ENCODE measurements around the gene COL4A6.
"Not testable (repeated sequence)": the region's sequence is repeated elsewhere in the genome, so short reads cannot be mapped to it uniquely, and the experiment has no call there.

The COL4A6 gene

DNA sequence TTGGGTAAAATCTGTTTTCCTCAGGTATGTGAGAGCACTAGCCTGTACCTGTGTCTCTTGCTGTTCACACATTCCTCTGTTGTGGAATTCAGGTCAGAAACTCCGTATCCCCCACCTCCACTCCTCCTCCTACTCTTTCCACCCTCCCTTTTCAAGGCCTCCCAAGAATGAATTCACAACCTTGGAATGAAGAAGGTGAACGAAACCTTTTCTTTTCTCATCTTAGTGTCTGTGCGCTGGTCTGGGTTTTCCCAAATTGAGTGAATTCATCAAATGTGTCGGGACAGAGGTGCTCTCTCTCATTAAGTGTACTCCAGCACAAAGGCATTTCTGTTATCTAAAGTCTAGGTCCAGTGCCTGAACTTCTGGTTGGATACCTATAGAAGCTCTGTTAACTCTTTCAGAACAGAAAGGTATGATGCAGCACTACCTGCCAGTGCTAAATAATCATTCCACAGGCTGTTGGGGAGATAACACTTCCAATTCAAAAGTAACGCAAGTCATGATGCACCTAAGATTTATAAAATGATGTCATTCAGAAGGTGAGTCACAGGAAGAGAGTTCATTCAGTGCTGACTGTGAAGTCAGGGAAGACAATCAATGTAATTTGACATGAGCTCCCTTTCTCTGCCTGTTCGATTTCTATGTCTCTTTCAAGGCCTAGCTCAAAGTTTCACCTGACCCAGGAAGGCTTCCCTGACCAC is 41.9 kb downstream of the COL4A6 start:
- H3K9me3 ChIP-seq (ENCODE audit: control insufficient read depth, insufficient read depth, low read length) = no peaks in the 10 kb centered on the region
- H3K4me2 ChIP-seq (ENCODE audit: low read length) = no peak overlapping the region
- no peaks in the 10 kb centered on the region for H3K9me2 ChIP-seq (replicated peaks; ENCODE audit: control insufficient read depth, low read length)
- H3K36me3 ChIP-seq (ENCODE audit: control insufficient read depth, low read length) = no peaks in the 10 kb centered on the region
- no peak overlapping the region for H3K4me3 ChIP-seq (ENCODE audit: low read length)
- H3K79me2 ChIP-seq (ENCODE audit: control insufficient read depth, low read length) = no peaks in the 10 kb centered on the region
- H3F3A ChIP-seq (ENCODE audit: control insufficient read depth, insufficient read depth) = no peaks in the 10 kb centered on the region
- H4K20me1 ChIP-seq (ENCODE audit: control insufficient read depth, insufficient read depth, low read depth, low read length) = no peaks in the 10 kb centered on the region
- TF ChIP-seq EZH2phosphoT487 (IDR thresholded peaks at IDR 0.05; ENCODE audit: borderline replicate concordance, low read length) (no peak), CTCF (IDR thresholded peaks at IDR 0.05; ENCODE audit: low read depth, low read length, poor library complexity, severe bottlenecking) (no peak)
- no peaks in the 10 kb centered on the region for H3K27me3 ChIP-seq (ENCODE audit: control insufficient read depth, low read length)
- H3K27ac ChIP-seq (ENCODE audit: low read depth, low read length) = no peak overlapping the region
- H3K4me1 ChIP-seq (ENCODE audit: control insufficient read depth, low read length) = no peaks in the 10 kb centered on the region

GRCh38 chrX:108390976-108391717 is 47.1 kb downstream of the COL4A6 start:
- H3K36me3 ChIP-seq (ENCODE audit: control insufficient read depth, low read length); H3K4me1 ChIP-seq (ENCODE audit: control insufficient read depth, low read length); H3K27me3 ChIP-seq (ENCODE audit: control insufficient read depth, low read length); H4K20me1 ChIP-seq (ENCODE audit: control insufficient read depth, insufficient read depth, low read depth, low read length); H3K27ac ChIP-seq (ENCODE audit: low read depth, low read length); H3K4me3 ChIP-seq (ENCODE audit: low read length); H3K79me2 ChIP-seq (ENCODE audit: control insufficient read depth, low read length); H3F3A ChIP-seq (ENCODE audit: control insufficient read depth, insufficient read depth); H3K9me2 ChIP-seq (replicated peaks; ENCODE audit: control insufficient read depth, low read length); H3K4me2 ChIP-seq (ENCODE audit: low read length); H3K9me3 ChIP-seq (ENCODE audit: control insufficient read depth, insufficient read depth, low read length): not testable (repeated sequence)

- H3K9me3 ChIP-seq (ENCODE audit: control insufficient read depth, insufficient read depth, low read length) = no peaks in the 10 kb centered on the region
These were observed 53.4 kb downstream of the COL4A6 start for GRCh38 chrX:108384783-108385182.

More at GRCh38 chrX:108384783-108385182, 53.4 kb downstream of the COL4A6 start:
- Histone ChIP-seq H3F3A (ENCODE audit: control insufficient read depth, insufficient read depth) (no peaks in the 10 kb centered on the region), H3K4me1 (ENCODE audit: control insufficient read depth, low read length) (no peaks in the 10 kb centered on the region), H3K4me3 (ENCODE audit: low read length) (no peak overlapping the region), H3K79me2 (ENCODE audit: control insufficient read depth, low read length) (no peaks in the 10 kb centered on the region), H3K27ac (ENCODE audit: low read depth, low read length) (no peak overlapping the region), H4K20me1 (ENCODE audit: control insufficient read depth, insufficient read depth, low read depth, low read length) (no peaks in the 10 kb centered on the region), H3K36me3 (ENCODE audit: control insufficient read depth, low read length) (no peaks in the 10 kb centered on the region), H3K4me2 (ENCODE audit: low read length) (no peak overlapping the region), H3K9me2 (replicated peaks; ENCODE audit: control insufficient read depth, low read length) (no peaks in the 10 kb centered on the region), H3K27me3 (ENCODE audit: control insufficient read depth, low read length) (no peaks in the 10 kb centered on the region)
- TF ChIP-seq EZH2phosphoT487 (IDR thresholded peaks at IDR 0.05; ENCODE audit: borderline replicate concordance, low read length) (no peak), CTCF (IDR thresholded peaks at IDR 0.05; ENCODE audit: low read depth, low read length, poor library complexity, severe bottlenecking) (no peak)

Data from DOHH2 (cell line).